ENCODE results near the gene PPP1R10.

- TF ChIP-seq, protein P1, sequence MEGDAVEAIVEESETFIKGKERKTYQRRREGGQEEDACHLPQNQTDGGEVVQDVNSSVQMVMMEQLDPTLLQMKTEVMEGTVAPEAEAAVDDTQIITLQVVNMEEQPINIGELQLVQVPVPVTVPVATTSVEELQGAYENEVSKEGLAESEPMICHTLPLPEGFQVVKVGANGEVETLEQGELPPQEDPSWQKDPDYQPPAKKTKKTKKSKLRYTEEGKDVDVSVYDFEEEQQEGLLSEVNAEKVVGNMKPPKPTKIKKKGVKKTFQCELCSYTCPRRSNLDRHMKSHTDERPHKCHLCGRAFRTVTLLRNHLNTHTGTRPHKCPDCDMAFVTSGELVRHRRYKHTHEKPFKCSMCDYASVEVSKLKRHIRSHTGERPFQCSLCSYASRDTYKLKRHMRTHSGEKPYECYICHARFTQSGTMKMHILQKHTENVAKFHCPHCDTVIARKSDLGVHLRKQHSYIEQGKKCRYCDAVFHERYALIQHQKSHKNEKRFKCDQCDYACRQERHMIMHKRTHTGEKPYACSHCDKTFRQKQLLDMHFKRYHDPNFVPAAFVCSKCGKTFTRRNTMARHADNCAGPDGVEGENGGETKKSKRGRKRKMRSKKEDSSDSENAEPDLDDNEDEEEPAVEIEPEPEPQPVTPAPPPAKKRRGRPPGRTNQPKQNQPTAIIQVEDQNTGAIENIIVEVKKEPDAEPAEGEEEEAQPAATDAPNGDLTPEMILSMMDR (IDR thresholded peaks at IDR 0.05) = no peak
- TF ChIP-seq ZFX (IDR thresholded peaks at IDR 0.05; ENCODE audit: borderline replicate concordance) = no peak
Observed at GRCh38 chr6:30572148-30572547, 44.9 kb downstream of the PPP1R10 start.

All from 22Rv1 (cell line).